HEK293 (cell line): ENCODE results near the gene GPR18.

Source experiments
- BCL11A ChIP-seq: fragments of 450-650 bp; formaldehyde crosslinking; IDR thresholded peaks from 2 replicates; pipeline ENCODE4 v1.5.1; 2016; ENCODE audit warnings: low read depth, missing biosample characterization, missing genetic modification characterization
- HOXA7 ChIP-seq: sonication (generic); formaldehyde crosslinking; IDR thresholded peaks from 2 replicates; pipeline ENCODE4 v1.8.1; 2022; ENCODE audit warnings: missing genetic modification reagents, borderline replicate concordance
- KLF1 ChIP-seq: fragments of 450-650 bp; formaldehyde crosslinking; IDR thresholded peaks from 2 replicates; pipeline ENCODE4 v1.5.1; 2016; ENCODE audit warnings: missing biosample characterization, missing genetic modification characterization
- REST ChIP-seq: fragments of 450-650 bp; formaldehyde crosslinking; IDR thresholded peaks from 2 replicates; pipeline ENCODE4 v1.5.1; 2016; ENCODE audit warnings: missing biosample characterization, missing genetic modification characterization
- WT1 ChIP-seq: fragments of 450-650 bp; formaldehyde crosslinking; IDR thresholded peaks from 2 replicates; pipeline ENCODE4 v1.5.1; 2016; ENCODE audit warnings: missing biosample characterization, missing genetic modification characterization
- ZBTB7A ChIP-seq: fragments of 450-650 bp; formaldehyde crosslinking; IDR thresholded peaks from 2 replicates; pipeline ENCODE4 v1.5.1; 2016; ENCODE audit warnings: low read depth, missing biosample characterization, missing genetic modification characterization
- ZNF114 ChIP-seq: fragments of 450-650 bp; formaldehyde crosslinking; IDR thresholded peaks from 2 replicates; pipeline ENCODE4 v1.5.0; 2017; ENCODE audit warnings: missing biosample characterization, missing genetic modification characterization
- ZNF274 ChIP-seq, 2 experiments: fragments of 200-500 bp in 1 of 2; fragments of 450-650 bp in 1 of 2; sonication (Bioruptor generic) in 1 of 2; formaldehyde crosslinking in 1 of 2; IDR thresholded peaks; 2 replicates each; pipeline versions ENCODE4 v1.5.1 to v1.6.1; 2014 to 2016; ENCODE audit warnings: borderline replicate concordance in 1 of 2, inconsistent platforms in 1 of 2, low read length in 1 of 2, missing biosample characterization in 1 of 2, missing genetic modification characterization in 1 of 2
- ZNF394 ChIP-seq: fragments of 450-650 bp; formaldehyde crosslinking; IDR thresholded peaks from 2 replicates; pipeline ENCODE4 v1.5.1; 2016; ENCODE audit warnings: missing biosample characterization, missing genetic modification characterization, mild to moderate bottlenecking, moderate library complexity, borderline replicate concordance
- ZNF514 ChIP-seq: fragments of 450-650 bp; formaldehyde crosslinking; IDR thresholded peaks from 2 replicates; pipeline ENCODE4 v1.5.1; 2016; ENCODE audit warnings: missing biosample characterization, missing genetic modification characterization
- ZSCAN18 ChIP-seq: fragments of 450-650 bp; formaldehyde crosslinking; IDR thresholded peaks from 2 replicates; pipeline ENCODE4 v1.5.1; 2016; ENCODE audit warnings: missing biosample characterization, missing genetic modification characterization
- TF ChIP-seq, protein P1 (sequence below): fragments of 450-650 bp; formaldehyde crosslinking; IDR thresholded peaks from 2 replicates; pipeline ENCODE4 v1.5.1; 2016; ENCODE audit warnings: missing biosample characterization, missing genetic modification characterization
- TF ChIP-seq, protein P2 (sequence below): fragments of 450-650 bp; formaldehyde crosslinking; IDR thresholded peaks from 2 replicates; pipeline ENCODE4 v1.5.1; 2016; ENCODE audit warnings: missing biosample characterization, missing genetic modification characterization

DNA sequence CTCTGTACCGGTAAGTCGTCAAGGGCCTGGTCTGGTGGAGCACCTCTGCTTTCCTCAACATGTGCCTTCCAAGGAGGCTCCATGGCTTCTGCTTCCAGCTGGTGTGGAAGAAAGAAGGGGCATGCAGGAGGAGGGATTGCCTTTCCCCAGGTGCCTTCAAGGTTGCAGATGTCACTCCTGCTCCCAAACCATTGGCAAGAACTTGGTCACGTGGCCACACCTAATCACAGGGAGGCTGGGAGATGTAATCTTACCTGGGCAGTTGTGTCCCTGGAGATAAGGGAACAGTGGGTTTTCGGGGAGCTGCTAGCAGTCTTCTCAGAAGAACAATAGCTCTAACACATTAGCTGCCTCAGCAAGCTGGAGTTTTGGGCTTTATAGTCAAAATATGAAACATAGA is 9.7 kb upstream of the GPR18 start:
- TF ChIP-seq ZNF114 = no peak
- TF ChIP-seq, protein P1, sequence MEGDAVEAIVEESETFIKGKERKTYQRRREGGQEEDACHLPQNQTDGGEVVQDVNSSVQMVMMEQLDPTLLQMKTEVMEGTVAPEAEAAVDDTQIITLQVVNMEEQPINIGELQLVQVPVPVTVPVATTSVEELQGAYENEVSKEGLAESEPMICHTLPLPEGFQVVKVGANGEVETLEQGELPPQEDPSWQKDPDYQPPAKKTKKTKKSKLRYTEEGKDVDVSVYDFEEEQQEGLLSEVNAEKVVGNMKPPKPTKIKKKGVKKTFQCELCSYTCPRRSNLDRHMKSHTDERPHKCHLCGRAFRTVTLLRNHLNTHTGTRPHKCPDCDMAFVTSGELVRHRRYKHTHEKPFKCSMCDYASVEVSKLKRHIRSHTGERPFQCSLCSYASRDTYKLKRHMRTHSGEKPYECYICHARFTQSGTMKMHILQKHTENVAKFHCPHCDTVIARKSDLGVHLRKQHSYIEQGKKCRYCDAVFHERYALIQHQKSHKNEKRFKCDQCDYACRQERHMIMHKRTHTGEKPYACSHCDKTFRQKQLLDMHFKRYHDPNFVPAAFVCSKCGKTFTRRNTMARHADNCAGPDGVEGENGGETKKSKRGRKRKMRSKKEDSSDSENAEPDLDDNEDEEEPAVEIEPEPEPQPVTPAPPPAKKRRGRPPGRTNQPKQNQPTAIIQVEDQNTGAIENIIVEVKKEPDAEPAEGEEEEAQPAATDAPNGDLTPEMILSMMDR = no peak
- TF ChIP-seq KLF1 (tag by site-specific recombination) = no peak
- TF ChIP-seq REST (tag by site-specific recombination) = no peak
- no peak for TF ChIP-seq HOXA7 (CRISPR knock-in tag)
- no peak for TF ChIP-seq ZNF274 (IDR thresholded peaks at IDR 0.05; ENCODE audit: low read length)
- no peak for TF ChIP-seq ZNF274 (tag by site-specific recombination; IDR thresholded peaks at IDR 0.05; ENCODE audit: borderline replicate concordance)
- no peak for TF ChIP-seq ZNF394 (tag by site-specific recombination)
- TF ChIP-seq, protein P2, sequence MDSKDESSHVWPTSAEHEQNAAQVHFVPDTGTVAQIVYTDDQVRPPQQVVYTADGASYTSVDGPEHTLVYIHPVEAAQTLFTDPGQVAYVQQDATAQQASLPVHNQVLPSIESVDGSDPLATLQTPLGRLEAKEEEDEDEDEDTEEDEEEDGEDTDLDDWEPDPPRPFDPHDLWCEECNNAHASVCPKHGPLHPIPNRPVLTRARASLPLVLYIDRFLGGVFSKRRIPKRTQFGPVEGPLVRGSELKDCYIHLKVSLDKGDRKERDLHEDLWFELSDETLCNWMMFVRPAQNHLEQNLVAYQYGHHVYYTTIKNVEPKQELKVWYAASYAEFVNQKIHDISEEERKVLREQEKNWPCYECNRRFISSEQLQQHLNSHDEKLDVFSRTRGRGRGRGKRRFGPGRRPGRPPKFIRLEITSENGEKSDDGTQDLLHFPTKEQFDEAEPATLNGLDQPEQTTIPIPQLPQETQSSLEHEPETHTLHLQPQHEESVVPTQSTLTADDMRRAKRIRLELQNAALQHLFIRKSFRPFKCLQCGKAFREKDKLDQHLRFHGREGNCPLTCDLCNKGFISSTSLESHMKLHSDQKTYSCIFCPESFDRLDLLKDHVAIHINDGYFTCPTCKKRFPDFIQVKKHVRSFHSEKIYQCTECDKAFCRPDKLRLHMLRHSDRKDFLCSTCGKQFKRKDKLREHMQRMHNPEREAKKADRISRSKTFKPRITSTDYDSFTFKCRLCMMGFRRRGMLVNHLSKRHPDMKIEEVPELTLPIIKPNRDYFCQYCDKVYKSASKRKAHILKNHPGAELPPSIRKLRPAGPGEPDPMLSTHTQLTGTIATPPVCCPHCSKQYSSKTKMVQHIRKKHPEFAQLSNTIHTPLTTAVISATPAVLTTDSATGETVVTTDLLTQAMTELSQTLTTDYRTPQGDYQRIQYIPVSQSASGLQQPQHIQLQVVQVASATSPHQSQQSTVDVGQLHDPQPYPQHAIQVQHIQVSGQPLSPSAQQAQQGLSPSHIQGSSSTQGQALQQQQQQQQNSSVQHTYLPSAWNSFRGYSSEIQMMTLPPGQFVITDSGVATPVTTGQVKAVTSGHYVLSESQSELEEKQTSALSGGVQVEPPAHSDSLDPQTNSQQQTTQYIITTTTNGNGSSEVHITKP (tag by site-specific recombination) = no peak
- TF ChIP-seq ZBTB7A (tag by site-specific recombination) = no peak
- TF ChIP-seq WT1 (tag by site-specific recombination) = no peak
- no peak for TF ChIP-seq ZNF514 (tag by site-specific recombination)
- TF ChIP-seq BCL11A = no peak
- no peak for TF ChIP-seq ZSCAN18 (tag by site-specific recombination)
